Activated naive CD8-positive, alpha-beta T cell (primary cell): Measurements from ENCODE around the gene ZNF365.

Experiments
- H3K27ac Mint-ChIP-seq: one replicate; pipeline ENCODE4 v1.8.0; 2021; ENCODE audit warnings: mixed read lengths
- H3K27me3 Mint-ChIP-seq: one replicate; pipeline ENCODE4 v1.8.0; 2021; ENCODE audit warnings: mixed read lengths
- H3K36me3 Mint-ChIP-seq: one replicate; pipeline ENCODE4 v1.8.0; 2021; ENCODE audit warnings: mixed read lengths
- H3K4me1 Mint-ChIP-seq: one replicate; pipeline ENCODE4 v1.8.0; 2021; ENCODE audit warnings: low read depth, mixed read lengths
- H3K4me3 Mint-ChIP-seq: one replicate; pipeline ENCODE4 v1.8.0; 2021; ENCODE audit warnings: mild to moderate bottlenecking, mixed read lengths
- H3K9me3 Mint-ChIP-seq: one replicate; pipeline ENCODE4 v1.8.0; 2021; ENCODE audit warnings: low read depth, mixed read lengths

The ZNF365 gene

DNA sequence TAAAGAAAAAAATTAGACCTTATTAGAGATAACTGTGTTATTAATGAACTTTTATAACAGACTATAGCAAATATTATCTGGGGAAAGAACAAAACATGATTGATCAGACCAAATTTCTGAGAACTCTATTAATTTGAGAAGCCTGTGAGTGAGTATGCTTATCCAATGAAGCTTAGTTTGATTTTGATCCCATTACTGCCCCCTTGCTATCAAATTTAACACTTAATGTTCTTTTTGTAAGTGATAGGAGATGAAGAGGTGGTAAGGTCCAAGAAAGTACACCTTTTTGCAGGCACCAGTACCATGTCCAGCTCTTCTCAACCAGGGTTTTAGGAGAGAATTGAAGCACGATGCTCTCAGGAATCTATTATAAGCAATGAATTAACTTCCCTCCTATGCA, 49.9 kb downstream of the ZNF365 start:
- Mint-ChIP-seq H3K27ac (no peak overlapping the region), H3K4me1 (peaks cover 28% of the 10 kb centered on the region), H3K36me3 (peaks cover 9% of the 10 kb centered on the region), H3K4me3 (no peak overlapping the region), H3K27me3 (no peaks in the 10 kb centered on the region), H3K9me3 (no peaks in the 10 kb centered on the region)

DNA sequence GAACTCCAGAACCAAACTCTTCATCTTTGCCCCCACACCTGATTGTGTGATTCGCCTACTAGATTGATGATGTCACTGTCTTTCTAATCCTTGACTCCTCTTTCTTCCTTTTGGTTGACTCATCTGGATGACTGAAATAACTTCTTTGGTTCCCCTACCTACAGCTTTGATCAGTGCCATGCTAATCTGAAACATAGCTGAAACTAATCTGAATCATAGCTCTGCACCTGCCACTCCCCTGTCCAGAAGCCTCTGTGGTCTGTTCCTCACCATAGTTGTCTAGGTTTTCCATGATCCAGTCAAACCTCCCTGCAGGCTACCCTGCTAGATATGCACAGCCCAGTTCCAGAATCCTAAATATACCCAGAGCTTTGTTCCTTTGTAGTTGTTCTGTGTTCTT, 51.9 kb downstream of the ZNF365 start:
- Mint-ChIP-seq H3K27ac (peak overlapping the region; percentile 94), H3K4me3 (peak overlapping the region; percentile 14), H3K27me3 (no peaks in the 10 kb centered on the region), H3K4me1 (peaks cover 28% of the 10 kb centered on the region), H3K9me3 (no peaks in the 10 kb centered on the region), H3K36me3 (peaks cover 13% of the 10 kb centered on the region)

DNA sequence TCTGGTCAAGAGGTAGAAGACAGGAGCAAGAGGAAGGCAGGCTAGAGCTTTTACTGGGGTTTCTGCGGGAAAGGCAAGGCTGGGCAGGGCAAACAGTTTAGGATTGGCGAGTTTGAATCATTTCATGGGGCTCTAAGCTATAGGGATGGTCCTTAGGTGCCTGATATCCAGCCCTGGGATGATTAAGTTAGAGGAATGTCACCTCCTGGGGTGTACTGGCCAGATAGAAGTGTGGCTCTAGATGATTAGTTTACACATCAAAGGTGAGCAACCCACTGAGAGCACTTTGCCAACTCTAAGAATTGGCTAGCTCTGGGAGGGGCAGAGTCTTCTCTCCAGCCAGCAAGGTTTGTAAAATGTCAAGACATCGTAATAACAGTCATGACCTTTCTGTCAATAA, 52.4 kb downstream of the ZNF365 start:
- Mint-ChIP-seq H3K9me3 (no peaks in the 10 kb centered on the region), H3K4me3 (peak overlapping the region; percentile 14), H3K27me3 (no peaks in the 10 kb centered on the region), H3K27ac (peak overlapping the region; percentile 94), H3K36me3 (peaks cover 13% of the 10 kb centered on the region), H3K4me1 (peaks cover 26% of the 10 kb centered on the region)

DNA sequence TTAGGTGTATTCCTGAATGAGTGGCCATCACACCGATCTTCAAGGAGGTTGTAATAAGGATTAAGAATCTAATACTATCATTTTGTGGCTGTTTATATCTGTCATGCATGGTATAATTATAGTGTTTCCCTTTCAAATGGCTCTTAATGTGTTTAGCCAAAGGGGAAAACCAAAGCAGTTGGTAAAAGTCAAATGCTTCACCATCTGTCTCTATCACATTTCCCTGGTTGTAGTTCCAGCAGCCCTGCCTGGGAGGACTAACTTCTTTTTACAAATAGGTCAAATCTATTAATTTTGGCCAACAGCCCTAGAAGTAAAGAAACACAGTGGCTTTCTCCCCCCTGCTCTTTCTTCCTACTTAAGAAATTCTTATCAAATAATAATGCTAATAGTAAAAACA, 56.7 kb downstream of the ZNF365 start:
- Mint-ChIP-seq H3K4me3 (no peak overlapping the region), H3K36me3 (peaks cover 13% of the 10 kb centered on the region), H3K4me1 (peaks cover 35% of the 10 kb centered on the region), H3K27ac (no peak overlapping the region), H3K9me3 (no peaks in the 10 kb centered on the region), H3K27me3 (no peaks in the 10 kb centered on the region)

DNA sequence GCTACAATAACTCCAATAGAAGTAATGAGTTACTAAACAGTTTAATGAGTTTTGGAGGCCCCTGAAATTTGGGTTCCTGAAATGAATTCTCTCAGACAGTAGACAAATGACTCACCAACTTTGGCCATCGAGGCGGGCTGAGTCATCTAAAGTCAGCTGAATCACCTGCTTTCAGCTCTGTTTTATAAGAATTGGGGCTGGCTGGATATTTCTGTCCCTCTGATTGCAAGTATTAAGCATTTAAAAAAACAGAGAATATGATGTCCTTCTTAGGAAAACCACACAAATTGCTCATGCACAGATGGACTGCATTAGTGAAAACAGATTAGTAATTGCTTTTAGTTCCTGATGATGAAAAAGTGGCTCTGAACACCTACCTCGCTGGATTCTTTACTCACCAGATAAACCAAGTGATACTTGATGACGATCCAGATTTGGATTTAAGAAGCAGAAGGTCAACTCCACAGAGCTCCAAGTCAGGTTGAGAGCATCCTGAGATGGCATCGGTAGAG, 59.1 kb downstream of the ZNF365 start:
- peak overlapping the region; percentile 46 for H3K4me3 Mint-ChIP-seq
- H3K4me1 Mint-ChIP-seq, result peaks cover 25% of the 10 kb centered on the region
- H3K27ac Mint-ChIP-seq, result peak overlapping the region; percentile 90
- no peaks in the 10 kb centered on the region for H3K9me3 Mint-ChIP-seq
- peaks cover 7% of the 10 kb centered on the region for H3K36me3 Mint-ChIP-seq
- peaks cover 2% of the 10 kb centered on the region for H3K27me3 Mint-ChIP-seq

DNA sequence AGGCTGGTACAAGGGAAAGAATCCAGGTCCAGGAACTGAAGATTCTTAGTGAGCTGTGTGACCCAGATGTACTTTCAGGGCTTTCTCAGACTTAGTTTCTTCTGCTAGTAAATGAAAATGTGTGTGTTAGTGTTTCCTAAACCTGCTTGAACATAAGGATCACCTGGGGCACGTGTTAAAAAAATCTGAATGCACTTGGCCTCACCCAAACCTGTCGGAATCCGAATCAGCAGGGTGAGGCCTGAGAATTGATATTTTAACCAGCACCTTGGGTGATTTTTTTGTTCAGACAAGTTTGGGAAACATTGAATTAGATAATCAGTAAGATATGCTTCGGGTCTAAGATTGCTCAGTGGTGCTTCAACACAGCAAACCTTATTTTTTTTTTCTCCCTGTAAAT, 59.7 kb downstream of the ZNF365 start:
- peaks cover 2% of the 10 kb centered on the region for H3K27me3 Mint-ChIP-seq
- H3K36me3 Mint-ChIP-seq, result peaks cover 5% of the 10 kb centered on the region
- H3K27ac Mint-ChIP-seq, result peak overlapping the region; percentile 90
- H3K4me1 Mint-ChIP-seq, result peaks cover 25% of the 10 kb centered on the region
- no peak overlapping the region for H3K4me3 Mint-ChIP-seq
- H3K9me3 Mint-ChIP-seq, result no peaks in the 10 kb centered on the region

DNA sequence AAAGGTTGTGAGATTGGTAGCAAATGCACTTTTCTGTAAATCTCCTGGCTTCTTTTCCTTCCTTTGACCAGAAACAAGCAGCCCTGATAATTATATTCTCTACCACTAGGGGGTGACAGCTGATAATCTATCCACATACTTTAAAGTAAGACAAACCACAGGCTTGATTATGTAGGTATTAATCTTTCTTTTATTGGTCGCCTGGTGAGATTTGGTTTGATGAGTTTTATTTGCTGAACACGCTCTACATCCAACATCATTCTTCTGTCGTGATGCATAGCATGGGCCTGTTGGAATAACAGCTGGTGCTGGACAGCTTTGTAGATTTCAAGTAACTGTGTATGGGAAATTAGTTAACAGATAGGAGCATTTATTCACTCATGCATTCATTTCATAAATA, 63.5 kb downstream of the ZNF365 start:
- Mint-ChIP-seq H3K9me3 (no peaks in the 10 kb centered on the region), H3K36me3 (no peaks in the 10 kb centered on the region), H3K27me3 (peaks cover 2% of the 10 kb centered on the region), H3K4me3 (no peak overlapping the region), H3K4me1 (peaks cover 17% of the 10 kb centered on the region), H3K27ac (no peak overlapping the region)

DNA sequence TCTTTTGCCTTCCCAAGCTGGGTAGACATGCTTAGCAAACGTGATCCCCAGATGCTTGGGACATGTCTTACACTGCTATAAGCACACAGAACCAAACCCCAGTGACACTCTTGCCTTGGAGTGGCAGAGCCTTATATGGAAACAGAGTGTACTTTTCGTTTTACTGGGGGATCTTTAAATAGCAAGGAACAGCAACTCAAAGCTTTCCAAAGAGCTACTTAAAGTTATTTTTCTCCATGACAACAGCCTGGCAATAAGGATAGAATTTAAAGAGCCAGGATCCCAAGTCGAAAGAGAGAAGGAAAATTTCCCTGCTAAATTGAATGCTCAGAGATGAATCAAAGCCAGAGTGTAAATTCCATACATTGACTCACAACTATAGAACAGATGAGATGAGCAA, 67.8 kb downstream of the ZNF365 start:
- H3K9me3 Mint-ChIP-seq, result no peaks in the 10 kb centered on the region
- H3K4me3 Mint-ChIP-seq, result no peak overlapping the region
- H3K27me3 Mint-ChIP-seq, result peaks cover 4% of the 10 kb centered on the region
- no peaks in the 10 kb centered on the region for H3K4me1 Mint-ChIP-seq
- H3K36me3 Mint-ChIP-seq, result no peaks in the 10 kb centered on the region
- no peak overlapping the region for H3K27ac Mint-ChIP-seq

DNA sequence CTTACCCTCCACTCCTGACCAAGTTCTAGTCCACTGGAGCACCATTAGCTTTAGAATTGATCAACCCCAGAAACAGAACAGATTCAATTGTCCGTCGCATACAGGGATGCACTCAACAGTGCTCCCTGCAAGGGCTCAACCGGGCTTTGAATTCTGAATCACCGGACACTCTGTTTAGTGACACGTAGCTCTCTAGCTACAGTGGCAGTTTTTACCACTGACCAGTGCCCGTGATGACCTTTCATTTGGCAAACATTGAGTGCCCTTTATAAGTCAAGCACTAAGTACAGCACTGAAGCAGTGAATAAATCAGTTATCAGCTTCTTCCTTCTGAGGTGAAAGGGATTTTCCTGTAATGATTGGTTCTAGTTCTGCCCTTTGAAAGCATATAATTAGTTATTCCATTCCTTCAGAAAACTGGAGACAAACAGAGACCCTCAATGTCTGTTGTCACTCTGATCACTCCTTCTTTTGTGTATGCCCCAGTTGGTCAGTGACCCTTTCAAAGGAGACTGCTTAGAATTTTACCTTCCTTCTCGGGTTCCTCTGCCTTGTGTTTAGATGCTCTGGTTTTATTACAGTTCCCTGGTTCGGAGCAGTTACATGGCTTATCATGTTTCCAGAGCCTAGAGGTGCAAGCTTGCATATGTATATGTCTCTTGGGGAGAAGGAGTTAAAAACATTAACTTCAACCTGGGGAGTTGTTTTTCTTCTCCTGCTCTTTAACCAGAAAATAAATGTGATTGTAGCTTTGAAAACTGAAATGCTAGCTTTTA, 68.9 kb downstream of the ZNF365 start:
- Mint-ChIP-seq H3K36me3 (no peaks in the 10 kb centered on the region), H3K9me3 (no peaks in the 10 kb centered on the region), H3K4me3 (no peak overlapping the region), H3K27me3 (peaks cover 2% of the 10 kb centered on the region), H3K27ac (no peak overlapping the region), H3K4me1 (no peaks in the 10 kb centered on the region)

DNA sequence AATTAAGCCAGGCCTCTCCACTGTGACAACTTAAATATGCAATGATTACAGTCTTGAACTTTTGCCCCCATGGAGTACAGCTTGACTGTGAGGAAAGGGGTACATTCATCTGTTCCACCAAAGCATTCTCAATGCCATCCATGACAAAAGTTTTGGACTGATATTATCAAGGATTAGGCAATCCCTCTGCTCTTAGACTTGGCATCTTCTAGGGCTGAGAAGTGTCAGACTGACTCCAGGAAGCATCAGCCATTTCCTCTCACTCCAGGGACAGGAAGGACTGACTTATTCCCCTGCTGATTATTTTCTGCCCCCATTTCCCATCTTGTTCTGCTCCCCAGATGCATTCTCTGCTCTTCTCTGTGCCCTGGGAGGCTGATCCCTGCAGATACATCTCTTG, 69.7 kb downstream of the ZNF365 start:
- no peaks in the 10 kb centered on the region for H3K9me3 Mint-ChIP-seq
- peaks cover 2% of the 10 kb centered on the region for H3K27me3 Mint-ChIP-seq
- H3K4me3 Mint-ChIP-seq, result no peak overlapping the region
- H3K36me3 Mint-ChIP-seq, result no peaks in the 10 kb centered on the region
- H3K27ac Mint-ChIP-seq, result no peak overlapping the region
- H3K4me1 Mint-ChIP-seq, result no peaks in the 10 kb centered on the region

DNA sequence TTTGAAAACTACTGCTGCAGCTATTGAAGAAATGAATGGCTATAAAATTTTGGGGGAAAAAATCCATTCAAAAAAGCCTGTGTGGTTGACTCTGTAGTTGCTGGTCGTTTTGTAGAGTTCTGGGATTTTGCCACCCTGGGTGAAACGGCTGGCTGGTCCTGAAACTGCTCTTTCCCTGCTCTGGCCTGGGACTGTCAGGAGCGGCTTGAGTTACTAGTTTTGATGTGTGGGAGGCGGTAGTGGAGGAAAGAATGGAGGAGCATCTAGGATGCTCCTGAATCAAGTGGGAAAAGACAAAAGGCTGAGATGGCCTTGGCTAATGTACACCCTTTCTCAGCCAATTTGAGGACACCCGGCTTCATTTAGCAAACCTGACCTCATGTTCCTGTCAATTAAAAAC, 72.5 kb downstream of the ZNF365 start:
- Mint-ChIP-seq H3K9me3 (no peaks in the 10 kb centered on the region), H3K4me1 (no peaks in the 10 kb centered on the region), H3K36me3 (no peaks in the 10 kb centered on the region), H3K27me3 (peaks cover 2% of the 10 kb centered on the region), H3K27ac (no peak overlapping the region), H3K4me3 (no peak overlapping the region)

DNA sequence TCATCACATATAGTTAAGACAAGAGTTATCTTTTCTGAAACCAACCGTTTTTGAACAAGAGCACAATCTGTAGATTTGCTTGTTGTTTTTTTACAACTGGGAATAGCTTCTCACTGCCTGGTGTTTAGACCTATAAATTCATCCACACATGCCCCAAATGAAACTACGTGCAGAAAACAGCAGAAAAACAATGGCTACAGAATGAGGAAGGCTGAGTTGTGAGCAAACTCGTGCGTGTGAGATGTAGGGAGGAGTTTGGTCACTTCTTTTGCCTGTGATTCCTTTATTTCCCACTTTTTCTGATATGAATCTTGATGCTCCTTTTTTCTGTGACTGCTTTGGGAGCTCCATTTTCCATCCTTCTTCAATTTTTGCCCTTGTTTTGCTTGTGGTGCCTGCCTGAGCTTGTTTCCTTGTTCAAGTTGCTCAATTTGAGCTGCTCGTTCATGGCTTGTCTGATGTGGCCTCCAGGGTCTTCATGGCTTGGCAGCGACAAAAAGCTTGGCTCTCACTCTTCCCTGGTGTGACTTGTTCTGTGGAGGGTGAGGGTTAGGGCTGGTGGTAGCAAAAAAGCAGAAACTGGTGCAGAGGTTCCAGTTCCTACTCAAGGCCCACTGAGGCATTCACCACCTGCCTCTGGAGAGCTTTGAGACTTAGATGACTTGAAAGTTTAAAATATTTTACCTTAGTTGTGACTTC, 76.9 kb downstream of the ZNF365 start:
- no peak overlapping the region for H3K4me3 Mint-ChIP-seq
- H3K27ac Mint-ChIP-seq, result no peak overlapping the region
- H3K27me3 Mint-ChIP-seq, result peaks cover 5% of the 10 kb centered on the region
- no peaks in the 10 kb centered on the region for H3K36me3 Mint-ChIP-seq
- H3K4me1 Mint-ChIP-seq, result no peaks in the 10 kb centered on the region
- peaks cover 4% of the 10 kb centered on the region for H3K9me3 Mint-ChIP-seq

DNA sequence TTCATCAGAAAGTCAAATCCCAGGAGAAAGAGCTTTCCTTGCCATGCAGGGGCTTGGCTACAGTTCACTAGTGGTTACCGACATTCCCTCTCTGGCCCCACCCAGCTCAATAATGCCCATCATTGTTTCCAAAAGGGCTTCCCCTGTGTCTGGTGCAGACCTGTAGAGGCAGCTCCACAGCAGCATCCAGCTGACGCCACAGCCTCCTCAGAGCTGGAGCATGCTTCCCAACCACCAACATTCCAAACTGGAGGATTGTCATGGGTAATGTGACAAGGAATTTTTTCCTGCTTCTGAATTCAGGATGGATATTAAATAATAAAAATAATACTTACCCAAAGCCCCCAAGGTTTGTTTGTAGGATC, 77.4 kb downstream of the ZNF365 start:
- H3K4me3 Mint-ChIP-seq, result no peak overlapping the region
- no peaks in the 10 kb centered on the region for H3K4me1 Mint-ChIP-seq

More for the DNA sequence above, 77.4 kb downstream of the ZNF365 start:
- Mint-ChIP-seq H3K36me3 (no peaks in the 10 kb centered on the region), H3K9me3 (peaks cover 4% of the 10 kb centered on the region), H3K27me3 (peaks cover 5% of the 10 kb centered on the region), H3K27ac (no peak overlapping the region)
